Loucy (cell line): ENCODE data around the gene PFKFB3.

Experiments used
- CTCF ChIP-seq: fragments of 200-600 bp; sonication (generic); conservative IDR thresholded peaks from 2 replicates; pipeline ENCODE4 v1.5.1; 2014; ENCODE audit warnings: mild to moderate bottlenecking, antibody characterized with exemption, low read length
- EZH2phosphoT487 ChIP-seq: fragments of 200-600 bp; IDR thresholded peaks from 2 replicates; pipeline ENCODE4 v1.6.1; 2018; ENCODE audit warnings: antibody characterized with exemption, mild to moderate bottlenecking, moderate library complexity, borderline replicate concordance

- TF ChIP-seq CTCF (no peak), EZH2phosphoT487 (no peak)
These were observed 21.5 kb upstream of the PFKFB3 start for GRCh38 chr10:6181249-6181648.
